HCT116 (cell line): ENCODE measurements around the gene MAMLD1. TPM values are rescaled to one million over a fixed set of nuclear protein-coding genes. Genes with fewer than 3 reads are reported as not detected.

Experiments used
- ATAC-seq: fragments of 200-7000 bp; cut with Tn5 transposase; 2 replicates; pipeline ENCODE4 v1.9.1; 2020; ENCODE audit warnings: mild to moderate bottlenecking, moderate library complexity
- BruUV-seq: library from RNA; stranded (reverse); fragments of 400-500 nt; replicated peaks from 2 replicates; lab custom pipeline; 2021; lab: Mats Ljungman, UMichigan
- CTCF ChIA-PET: fragments of 300-600 bp; sonication (Branson Sonifier 250); formaldehyde crosslinking; loops from one replicate; lab custom pipeline; 2021; ENCODE audit warnings: antibody characterized with exemption; lab: Charles Lee
- POLR2A ChIA-PET: fragments of 300-600, 350-600 bp; sonication (Branson Sonifier 250); formaldehyde crosslinking; loops from one replicate; lab custom pipeline; 2021; ENCODE audit warnings: antibody characterized with exemption; lab: Charles Lee
- RAD21 ChIA-PET, 2 experiments: fragments of 300-600 bp; sonication (Branson Sonifier 250); formaldehyde crosslinking; loops; one replicate each; lab custom pipeline; 2023; ENCODE audit warnings: low total read pairs in 2 of 2; ENCODE audit not compliant: uncharacterized antibody in 2 of 2, unreplicated experiment in 2 of 2, low non-redundant PET in 1 of 2; lab: Charles Lee
- DNase-seq: peaks from one replicate; pipeline ENCODE4 v3.0.0-alpha.2; 2010; ENCODE audit warnings: low read depth, low spot score
- H2AFZ ChIP-seq: fragments of 200-600 bp; shearing (Covaris generic), sonication (generic); 2 replicates; pipeline ENCODE4 v1.6.1; 2017; ENCODE audit warnings: low read depth, mixed run types, mixed read lengths, antibody characterized with exemption, low read length; ENCODE audit not compliant: poor library complexity, severe bottlenecking
- H3K27ac ChIP-seq: 2 replicates; pipeline ENCODE4 v1.5.1; 2012; ENCODE audit warnings: low read depth, low read length
- H3K27me3 ChIP-seq: fragments of 200-600 bp; sonication (generic); 2 replicates; pipeline ENCODE4 v1.6.1; 2016; ENCODE audit warnings: mixed run types, low read length, mixed read lengths; ENCODE audit not compliant: insufficient read depth
- H3K36me3 ChIP-seq, 2 experiments: fragments of 200-500 bp in 1 of 2; fragments of 200-600 bp in 1 of 2; sonication (Bioruptor generic) in 1 of 2; sonication (generic) in 1 of 2; 2 replicates each; pipeline versions ENCODE4 v1.5.1 to v1.6.1; 2014 to 2016; ENCODE audit warnings: low read length in 2 of 2, inconsistent platforms in 1 of 2, mixed read lengths in 1 of 2, mixed run types in 1 of 2; ENCODE audit not compliant: insufficient read depth in 2 of 2, control insufficient read depth in 1 of 2
- H3K4me1 ChIP-seq, 2 experiments: fragments of 200-600 bp in 1 of 2; sonication (generic) in 1 of 2; 2 replicates each; pipeline versions ENCODE4 v1.5.1 to v1.6.1; 2012 to 2017; ENCODE audit warnings: low read length in 2 of 2, inconsistent platforms in 1 of 2, mild to moderate bottlenecking in 1 of 2, mixed read lengths in 1 of 2, mixed run types in 1 of 2, moderate library complexity in 1 of 2; ENCODE audit not compliant: insufficient read depth in 2 of 2, control insufficient read depth in 1 of 2
- H3K4me2 ChIP-seq: fragments of 200-600 bp; sonication (generic); 2 replicates; pipeline ENCODE4 v1.6.1; 2017; ENCODE audit warnings: mixed run types, low read length, mixed read lengths
- H3K4me3 ChIP-seq, 2 experiments: fragments of 200-600 bp in 1 of 2; sonication (generic) in 1 of 2; replicated peaks in 1 of 2; 2 replicates each; pipeline ENCODE4 v1.5.1; 2011 to 2016; ENCODE audit warnings: low read length in 2 of 2, control low read depth in 1 of 2, low read depth in 1 of 2, mild to moderate bottlenecking in 1 of 2, mixed read lengths in 1 of 2, mixed run types in 1 of 2
- H3K79me2 ChIP-seq: fragments of 200-600 bp; sonication (generic); 2 replicates; pipeline ENCODE4 v1.6.1; 2017; ENCODE audit warnings: mild to moderate bottlenecking, mixed run types, low read length, moderate library complexity, mixed read lengths; ENCODE audit not compliant: insufficient read depth
- H3K9ac ChIP-seq: fragments of 200-600 bp; sonication (generic); 2 replicates; pipeline ENCODE4 v1.6.1; 2016; ENCODE audit warnings: low read length, mixed read lengths
- H3K9me2 ChIP-seq: fragments of 200-600 bp; sonication (generic), shearing (Covaris generic); 2 replicates; pipeline ENCODE4 v1.6.1; 2017; ENCODE audit warnings: mixed run types, mild to moderate bottlenecking, moderate library complexity; ENCODE audit not compliant: insufficient read depth
- H3K9me3 ChIP-seq, 2 experiments: fragments of 200-500 bp in 1 of 2; fragments of 200-600 bp in 1 of 2; sonication (Bioruptor generic) in 1 of 2; sonication (generic) in 1 of 2; 2 replicates each; pipeline ENCODE4 v1.6.1; 2014 to 2017; ENCODE audit warnings: low read length in 2 of 2, mixed read lengths in 2 of 2, inconsistent platforms in 1 of 2, low read depth in 1 of 2, mild to moderate bottlenecking in 1 of 2, mixed run types in 1 of 2, moderate library complexity in 1 of 2; ENCODE audit not compliant: control insufficient read depth in 1 of 2, insufficient read depth in 1 of 2
- H4K20me1 ChIP-seq: fragments of 200-600 bp; sonication (generic), shearing (Covaris generic); 2 replicates; pipeline ENCODE4 v1.6.1; 2017; ENCODE audit warnings: mixed run types, mild to moderate bottlenecking, moderate library complexity; ENCODE audit not compliant: insufficient read depth
- ATF3 ChIP-seq: IDR thresholded peaks from 2 replicates; pipeline ENCODE4 v1.6.1; 2012
- CBX3 ChIP-seq: IDR thresholded peaks from 2 replicates; pipeline ENCODE4 v1.6.1; 2012; ENCODE audit warnings: low read depth
- CEBPB ChIP-seq: IDR thresholded peaks from 2 replicates; pipeline ENCODE4 v1.6.1; 2012; ENCODE audit warnings: low read depth
- ELF1 ChIP-seq: IDR thresholded peaks from 2 replicates; pipeline ENCODE4 v1.6.1; 2012; ENCODE audit warnings: low read depth, borderline replicate concordance
- EZH2phosphoT487 ChIP-seq: fragments of 200-600 bp; IDR thresholded peaks from 2 replicates; pipeline ENCODE4 v1.6.1; 2018; ENCODE audit warnings: antibody characterized with exemption, borderline replicate concordance
- POLR2A ChIP-seq: IDR thresholded peaks from 2 replicates; pipeline ENCODE4 v1.7.0; 2011; ENCODE audit warnings: borderline replicate concordance; ENCODE audit not compliant: insufficient read depth, insufficient read length; ENCODE audit errors: extremely low read depth
- REST ChIP-seq: IDR thresholded peaks from 2 replicates; pipeline ENCODE4 v1.6.1; 2012; ENCODE audit warnings: low read depth
- SIN3A ChIP-seq: IDR thresholded peaks from 2 replicates; pipeline ENCODE4 v1.6.1; 2012; ENCODE audit warnings: low read depth
- SRF ChIP-seq: IDR thresholded peaks from 2 replicates; pipeline ENCODE4 v1.6.1; 2012; ENCODE audit warnings: low read depth
- ZBTB33 ChIP-seq: IDR thresholded peaks from 2 replicates; pipeline ENCODE4 v1.6.1; 2011; ENCODE audit warnings: mild to moderate bottlenecking, low read length, moderate library complexity; ENCODE audit not compliant: insufficient replicate concordance; ENCODE audit errors: extremely low read depth
- ZFX ChIP-seq: fragments of 450-650 bp; IDR thresholded peaks from 2 replicates; pipeline ENCODE4 v1.6.1; 2017
- ZNF274 ChIP-seq: fragments of 200-500 bp; sonication (Bioruptor generic); IDR thresholded peaks from 2 replicates; pipeline ENCODE4 v1.6.1; 2014; ENCODE audit warnings: mild to moderate bottlenecking, low read depth, low read length, inconsistent platforms
- intact Hi-C: fragments of 100-400 bp; cut with micrococcal nuclease; formaldehyde crosslinking; loops from 2 replicates; pipeline ENCODE4 v1.10.0; 2022
- total RNA-seq: library from RNA; stranded (reverse); gene quantifications from one replicate; pipeline ENCODE4 v1.2.1, GENCODE V29; 2021; ENCODE audit not compliant: unreplicated experiment

MAMLD1 gene
- total RNA-seq, 1 experiment from 2014 or later: 3.6 TPM

DNA sequence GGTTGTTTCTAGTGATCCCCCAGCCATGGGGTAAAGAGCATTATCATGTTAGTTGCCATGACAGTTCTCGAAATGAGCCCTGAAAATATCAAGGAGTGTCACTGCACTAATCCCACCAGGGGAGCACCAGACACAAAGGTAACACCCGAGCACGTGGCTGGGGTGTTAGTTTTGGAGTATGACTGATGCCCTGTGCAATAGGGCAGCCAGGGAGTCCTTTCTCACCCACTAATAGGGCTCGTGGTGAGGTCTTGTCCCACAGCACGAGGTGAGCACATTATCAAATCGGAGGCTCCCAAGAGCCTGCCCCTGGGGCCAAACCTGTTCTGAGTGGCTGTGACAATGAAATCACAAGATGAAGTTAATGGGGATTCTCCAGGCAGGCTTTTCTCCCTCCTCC, 9.6 kb downstream of the MAMLD1 start:
- Histone ChIP-seq H3K9me2 (no peaks in the 10 kb centered on the region), H3K4me3 (no peak overlapping the region), H3K9ac (no peak overlapping the region), H3K4me2 (no peak overlapping the region), H3K79me2 (no peaks in the 10 kb centered on the region), H3K4me1 (no peaks in the 10 kb centered on the region), H3K36me3 (no peaks in the 10 kb centered on the region), H3K27me3 (no peaks in the 10 kb centered on the region), H3K27ac (no peak overlapping the region), H4K20me1 (no peaks in the 10 kb centered on the region), H2AFZ (no peak overlapping the region), H3K9me3 (no peaks in the 10 kb centered on the region)
- ChIA-PET CTCF (no interaction called here), RAD21 (no interaction called here), POLR2A (no interaction called here)
- ATAC-seq: no peak
- BruUV-seq: no TSS peak
- TF ChIP-seq ELF1 (no peak), ATF3 (no peak), CBX3 (no peak), ZFX (no peak)
- no peak for DNase-seq
- intact Hi-C loops: no loop called here

GRCh38 chrX:150375243-150375770, 12.2 kb downstream of the MAMLD1 start:
- no peak overlapping the region for H3K27ac ChIP-seq
- TF ChIP-seq SIN3A (no peak), CBX3 (no peak), EZH2phosphoT487 (no peak), ZBTB33 (no peak), ATF3 (no peak), ZNF274 (no peak), ELF1 (no peak), SRF (no peak), REST (no peak), CEBPB (no peak), POLR2A (no peak)

More at GRCh38 chrX:150375243-150375770, 12.2 kb downstream of the MAMLD1 start:
- Histone ChIP-seq H3K4me2 (no peak overlapping the region), H3K79me2 (no peaks in the 10 kb centered on the region), H3K27me3 (no peaks in the 10 kb centered on the region), H3K9me2 (no peaks in the 10 kb centered on the region), H4K20me1 (no peaks in the 10 kb centered on the region), H3K9me3 (no peaks in the 10 kb centered on the region), H3K36me3 (no peaks in the 10 kb centered on the region), H2AFZ (no peak overlapping the region), H3K9ac (no peak overlapping the region), H3K4me1 (no peaks in the 10 kb centered on the region), H3K4me3 (no peak overlapping the region)
- BruUV-seq: no TSS peak
- intact Hi-C loops: no loop called here
- no peak for ATAC-seq
- ChIA-PET POLR2A (no interaction called here), CTCF (interaction anchor here (1.1 kb wide), 1 partner anchor 10 kb away, joined by 4 read pairs; no protein-coding TSS in a partner anchor), RAD21 (no interaction called here)
- no peak for DNase-seq
